Activated T-cell treated with anti-CD3 and anti-CD28 coated beads for 24 hours (primary cell): ENCODE measurements around the gene AFF2.

Experiments used
- DNase-seq: peaks from one replicate; pipeline ENCODE4 v3.0.0-alpha.2; 2020; ENCODE audit warnings: low read depth

AFF2 gene

DNA sequence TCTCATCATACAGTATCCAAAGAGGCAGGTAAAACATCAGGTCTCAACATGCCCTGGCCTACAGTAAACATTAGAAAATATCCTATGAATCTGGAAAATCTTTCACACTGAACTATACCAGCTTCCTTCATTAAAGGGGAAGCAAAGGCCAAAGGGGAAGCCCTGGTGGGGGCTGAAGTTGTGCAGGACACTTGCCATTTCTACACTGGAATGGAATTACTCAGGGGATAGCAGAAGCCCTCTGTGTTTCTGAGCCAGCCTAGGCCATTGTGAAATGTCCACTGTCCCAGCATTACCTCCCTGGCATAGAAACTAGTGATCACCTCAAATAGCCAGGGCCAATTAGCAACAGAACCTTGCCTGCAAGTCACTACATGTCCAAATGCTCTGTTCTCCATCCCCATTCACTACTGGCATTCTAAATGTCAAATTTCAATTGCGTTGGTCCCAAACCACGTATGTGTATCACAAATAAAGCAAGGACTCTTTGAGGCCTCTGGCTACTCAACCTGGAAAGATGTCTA lies 429.9 kb downstream of the AFF2 start:
- no peak for DNase-seq

DNA sequence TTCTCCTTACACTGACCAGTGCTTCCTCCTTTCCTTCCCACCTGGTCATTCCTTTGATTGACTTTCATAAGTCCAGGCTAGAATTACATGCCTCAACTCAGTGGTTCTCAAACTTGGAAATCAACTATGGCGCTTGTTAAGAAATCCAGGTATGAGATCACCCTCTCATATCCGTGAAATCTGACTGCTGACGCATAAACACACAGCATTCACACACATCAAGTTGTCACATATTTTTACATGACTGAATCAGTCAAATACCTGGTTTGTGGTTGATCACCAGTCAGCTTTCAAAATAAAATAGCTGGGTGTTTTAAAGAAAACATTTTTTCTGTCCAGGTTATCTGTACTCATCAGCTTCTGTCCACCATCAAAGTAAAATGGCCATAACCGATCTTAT lies 433.5 kb downstream of the AFF2 start:
- DNase-seq, result no peak

- DNase-seq, result no peak
These were observed 437.9 kb downstream of the AFF2 start for GRCh38 chrX:148938348-148938747.

DNA sequence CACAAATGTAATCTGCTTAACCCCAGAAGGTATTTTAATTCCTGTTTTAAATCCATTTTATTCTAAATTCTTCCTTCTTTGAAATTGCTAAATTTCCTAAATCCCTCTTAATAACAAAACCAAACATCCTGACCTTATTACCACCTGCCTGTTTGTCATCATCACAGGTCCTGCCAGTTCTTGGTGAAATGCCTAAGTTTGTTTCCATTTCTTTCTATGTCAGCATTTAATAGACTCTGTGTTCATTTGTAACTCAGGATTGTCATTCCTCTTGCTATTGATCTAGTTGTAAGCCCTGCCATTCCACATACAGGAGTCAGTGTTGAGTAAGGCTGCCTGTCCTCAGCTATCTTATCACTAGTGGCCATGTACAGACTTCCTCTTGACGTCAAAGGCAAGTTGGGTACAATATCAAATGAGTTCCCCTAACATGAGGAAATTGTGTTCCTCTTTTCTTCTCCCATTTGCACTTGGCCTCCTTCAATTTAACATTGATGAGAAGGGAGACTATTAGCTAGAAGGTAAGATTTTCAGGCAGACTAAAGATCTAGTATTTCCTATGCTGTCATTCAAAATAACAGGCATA lies 440.1 kb downstream of the AFF2 start:
- no peak for DNase-seq

DNA sequence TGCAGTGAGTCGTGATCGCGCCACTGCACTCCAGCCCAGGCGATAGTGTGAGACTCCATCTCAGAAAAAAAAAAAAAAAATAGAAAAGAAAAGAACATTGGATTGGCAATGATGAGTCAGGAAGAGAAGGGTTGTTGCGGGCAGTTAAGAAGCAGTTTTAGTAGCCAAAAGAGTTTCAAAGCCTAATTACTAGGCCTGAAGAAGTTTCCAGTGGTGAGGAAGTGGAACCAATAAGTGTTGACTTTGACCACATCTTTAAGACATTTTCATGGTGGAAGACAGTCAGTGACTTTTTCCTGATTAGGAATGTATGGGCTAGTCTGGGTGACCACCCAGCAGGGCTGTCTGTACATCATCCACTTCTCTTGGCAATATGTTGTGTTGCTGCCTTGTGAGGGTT lies 442.3 kb downstream of the AFF2 start:
- DNase-seq, result no peak

DNA sequence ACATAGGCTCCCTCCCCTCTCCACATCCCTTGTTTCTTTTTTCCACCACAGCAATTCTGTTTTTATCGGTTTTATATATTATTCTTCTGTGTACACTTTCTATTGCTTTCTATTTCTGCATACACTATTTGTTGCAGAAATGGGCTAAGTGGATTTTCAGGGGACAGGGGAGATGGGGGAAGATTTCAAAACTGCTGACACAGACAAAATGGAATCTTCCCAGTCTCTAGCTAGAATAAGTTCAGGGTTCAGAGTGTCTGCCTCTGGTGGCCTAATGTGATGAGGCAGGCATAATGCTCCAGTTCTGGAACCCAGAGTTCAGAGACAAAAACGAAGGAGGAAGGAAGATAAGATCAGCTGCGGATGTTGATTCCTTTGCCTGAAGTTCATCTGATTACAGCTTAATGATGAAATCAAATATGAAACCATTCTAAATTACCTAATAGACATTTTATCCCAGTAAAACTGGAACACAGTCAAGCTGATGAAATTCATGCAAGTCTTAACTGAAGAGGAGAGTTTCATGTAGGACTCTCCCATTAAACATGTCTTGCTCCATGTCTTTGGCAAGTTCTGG lies 447.1 kb downstream of the AFF2 start:
- no peak for DNase-seq

GRCh38 chrX:148956352-148956751 lies 455.9 kb downstream of the AFF2 start:
- no peak for DNase-seq

DNA sequence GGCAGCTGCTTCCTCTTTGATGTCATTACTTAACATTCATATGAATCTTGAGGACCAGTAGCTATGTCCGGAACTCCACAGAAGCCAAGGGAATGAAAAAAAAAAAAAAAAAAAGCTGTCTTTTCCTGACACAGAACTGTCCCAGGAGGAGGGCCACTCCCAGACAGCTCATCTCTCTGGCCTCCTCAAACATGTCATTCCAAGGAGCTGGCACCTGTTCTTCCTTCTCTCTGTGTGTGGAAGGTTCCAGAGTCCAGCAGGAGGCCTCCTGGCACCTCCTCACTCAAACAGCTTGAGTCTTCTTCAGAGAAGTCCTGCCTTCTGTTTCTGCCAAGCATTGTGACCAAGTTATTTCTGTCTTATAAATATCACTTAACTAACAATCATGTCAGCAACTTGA lies 458.5 kb downstream of the AFF2 start:
- DNase-seq, result no peak

- no peak for DNase-seq
These were observed 459.6 kb downstream of the AFF2 start for GRCh38 chrX:148960060-148960459.

GRCh38 chrX:148961985-148962384 lies 461.6 kb downstream of the AFF2 start:
- DNase-seq, result no peak

- DNase-seq, result no peak
These were observed 476.4 kb downstream of the AFF2 start for GRCh38 chrX:148976571-148977400.

DNA sequence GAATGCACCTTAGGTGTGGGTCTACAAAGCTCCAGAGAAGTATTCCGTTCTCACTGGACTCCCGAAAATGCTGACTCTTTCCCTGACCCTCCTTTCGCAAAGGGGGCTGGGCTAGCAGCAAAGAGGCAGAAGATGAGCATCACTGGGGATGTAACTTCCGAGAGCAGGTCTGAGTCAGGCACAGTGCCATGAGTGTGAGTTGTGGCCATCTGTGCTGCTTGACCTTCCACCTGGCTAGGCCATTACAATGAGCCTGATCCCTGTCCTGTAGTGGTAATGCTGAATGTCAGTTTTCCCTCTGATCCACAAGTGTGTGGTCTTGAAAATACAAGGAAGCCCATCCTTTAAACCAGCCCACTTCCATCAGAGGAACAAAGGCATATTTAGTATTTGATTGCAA lies 479.4 kb downstream of the AFF2 start:
- DNase-seq, result no peak

GRCh38 chrX:148984238-148984637 lies 483.8 kb downstream of the AFF2 start:
- DNase-seq, result no peak

DNA sequence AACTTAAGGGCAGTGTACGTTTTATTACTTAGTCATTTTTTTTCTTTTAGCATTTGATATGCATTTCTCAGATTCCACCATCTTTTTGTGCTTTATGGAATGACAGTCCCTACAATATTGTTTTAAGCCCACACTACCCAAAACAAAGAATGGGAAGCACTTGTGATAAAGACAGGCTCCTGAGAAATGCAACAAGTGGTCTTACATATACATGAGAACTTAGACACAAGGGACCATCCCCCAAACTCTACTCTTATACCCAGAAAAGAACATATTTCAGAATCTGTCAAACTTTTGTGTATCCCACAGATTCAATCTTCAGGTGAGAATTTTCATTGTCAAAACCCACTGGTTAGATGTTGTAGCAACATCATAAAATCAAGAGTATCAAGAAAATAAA lies 491.1 kb downstream of the AFF2 start:
- no peak for DNase-seq

DNA sequence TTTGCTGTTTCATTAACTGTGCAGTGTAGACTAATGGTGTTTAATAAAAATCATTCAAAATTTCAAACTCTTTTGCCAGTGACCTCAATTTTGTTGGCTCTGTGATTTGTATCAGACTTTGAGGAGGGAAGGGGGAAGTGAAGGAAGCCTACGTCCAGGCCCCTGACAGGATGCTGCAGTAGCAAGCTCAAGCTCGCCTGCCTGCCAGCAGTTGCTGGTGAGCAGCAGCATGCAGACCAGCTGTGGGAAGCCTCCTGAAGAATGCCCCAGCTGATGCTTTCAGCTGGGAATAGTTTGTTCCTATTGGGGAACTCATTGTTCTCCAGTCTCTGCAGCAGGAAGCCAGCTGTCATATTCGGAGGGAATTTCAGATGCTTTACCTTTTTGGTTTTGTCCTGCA lies 495.2 kb downstream of the AFF2 start:
- DNase-seq, result no peak

GRCh38 chrX:149002320-149002719 lies 501.9 kb downstream of the AFF2 start:
- DNase-seq, result no peak

DNA sequence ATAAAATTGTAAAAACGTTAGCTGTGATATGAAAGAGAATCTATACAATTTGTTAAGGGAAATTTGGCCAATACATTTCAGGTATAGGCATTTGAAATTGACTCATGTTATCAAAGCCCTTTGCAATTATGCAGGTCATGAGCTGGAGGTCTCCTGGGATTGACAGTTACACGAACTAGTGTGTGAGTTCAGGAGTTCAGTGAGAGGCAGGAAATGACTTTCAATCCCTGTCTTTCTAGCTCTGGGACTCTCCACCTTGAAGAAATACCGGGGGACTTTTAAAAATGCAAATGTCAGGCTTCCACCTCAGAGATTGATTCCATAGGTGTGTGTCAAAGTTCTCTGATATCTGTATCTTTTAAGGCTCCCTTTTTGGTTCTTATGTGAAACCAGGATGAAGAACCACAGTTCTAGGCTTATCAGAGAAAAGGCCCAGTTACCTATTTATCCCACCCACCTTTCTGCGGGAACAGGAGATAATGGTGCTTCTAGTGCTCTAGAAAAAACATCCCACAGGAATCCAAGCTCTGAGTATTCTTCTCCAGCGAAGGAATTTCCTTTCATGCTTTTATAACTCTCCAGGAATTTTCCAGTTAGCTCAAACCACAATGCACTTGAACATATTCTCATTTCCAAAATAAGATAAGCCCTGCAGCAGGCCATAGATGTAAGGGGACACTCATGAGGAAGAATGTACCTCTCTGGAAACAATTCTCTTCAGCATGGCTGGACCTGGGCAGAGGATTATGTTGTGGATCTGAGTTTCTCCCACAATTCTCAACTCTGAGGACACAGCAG lies 503.6 kb downstream of the AFF2 start:
- DNase-seq, result no peak

DNA sequence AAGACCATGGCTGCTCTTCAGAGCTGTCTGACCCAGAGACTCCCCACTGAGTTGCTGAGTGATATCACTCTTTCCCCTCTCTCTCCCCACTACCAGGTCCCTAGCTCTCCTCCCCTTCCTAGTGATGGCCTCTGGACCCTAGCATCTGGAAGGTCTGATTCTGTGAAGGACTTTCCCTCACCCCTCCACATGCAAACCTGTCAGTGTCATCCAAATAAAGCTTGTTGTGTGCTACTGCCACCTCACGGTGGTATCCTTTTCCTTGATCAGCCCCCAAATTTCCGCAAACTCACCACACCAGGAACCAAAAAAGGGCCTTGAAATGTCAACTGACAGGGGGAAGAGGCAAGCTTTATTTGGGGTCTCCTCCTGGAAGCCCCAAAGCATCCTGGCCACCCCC lies 504.5 kb downstream of the AFF2 start:
- DNase-seq, result no peak

GRCh38 chrX:149006235-149006634 lies 505.8 kb downstream of the AFF2 start:
- no peak for DNase-seq

DNA sequence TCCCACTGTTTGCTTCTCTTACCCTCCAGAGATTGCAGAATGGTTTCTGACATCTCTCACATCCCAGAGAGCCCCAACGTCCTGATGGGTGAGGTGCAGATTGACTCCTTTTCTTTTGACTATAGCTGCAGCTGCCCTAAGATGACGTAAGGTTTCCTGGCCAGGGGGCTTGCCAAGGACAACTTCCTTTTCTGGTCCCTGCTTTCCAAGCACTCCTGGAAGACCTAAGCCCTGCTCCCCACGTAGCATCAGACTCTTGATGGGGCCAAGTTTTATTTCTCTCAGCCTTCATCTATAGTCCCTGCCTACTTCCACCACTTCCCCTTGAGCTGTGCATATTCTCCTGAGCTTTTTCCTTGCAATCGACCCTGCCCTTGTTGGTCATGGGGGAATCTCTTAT lies 507.0 kb downstream of the AFF2 start:
- DNase-seq, result no peak

DNA sequence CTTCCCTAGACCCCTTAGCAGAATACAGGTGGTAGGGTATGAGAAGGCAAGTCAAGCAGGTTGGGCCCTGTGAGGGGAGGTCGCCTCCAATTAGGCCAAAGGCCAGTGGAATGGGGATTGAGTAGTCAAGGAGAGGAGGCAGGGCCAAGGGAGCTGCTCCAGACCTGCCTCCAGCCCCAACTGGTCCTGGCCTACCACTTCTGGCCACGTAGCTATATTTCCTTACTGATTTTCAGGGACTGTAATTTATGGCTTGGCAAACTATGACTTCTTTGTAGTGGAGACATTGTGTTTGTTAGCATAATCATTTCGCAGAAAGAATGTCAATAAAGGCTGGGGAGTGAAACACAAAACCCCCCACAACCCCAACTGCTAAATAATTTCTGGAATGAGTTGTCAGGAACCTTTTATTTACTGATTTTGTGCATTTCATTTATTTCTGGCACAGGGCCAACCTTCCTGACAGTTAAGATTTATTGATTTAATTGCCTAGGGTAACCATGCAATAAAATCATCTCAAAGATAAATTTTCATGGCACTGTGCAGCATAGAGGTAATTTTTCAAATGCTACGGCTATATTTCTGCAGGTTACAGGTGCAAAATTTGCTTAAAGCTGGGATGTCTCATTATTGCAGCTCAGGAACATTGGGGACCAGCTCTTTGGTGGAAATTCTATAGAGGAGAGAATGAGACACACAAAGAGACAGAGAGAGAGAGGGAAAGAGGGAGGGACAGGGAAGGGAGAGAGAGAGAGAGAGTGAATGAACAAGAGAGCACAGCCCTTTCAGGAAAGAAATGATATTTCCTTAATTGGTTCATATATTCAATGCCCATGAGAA lies 509.8 kb downstream of the AFF2 start:
- DNase-seq, result no peak

GRCh38 chrX:149010853-149011224 lies 510.4 kb downstream of the AFF2 start:
- no peak for DNase-seq
